ENCODE results near the gene NTRK1.

NTRK1 gene

GRCh38 chr1:156863631-156864030, 3.0 kb downstream of the NTRK1 start:
- H3K27me3 ChIP-seq (replicated peaks; ENCODE audit: control insufficient read depth, insufficient read depth, low read length): no peaks in the 10 kb centered on the region; the same call in 1 of the 2 replicates

GRCh38 chr1:156864796-156865195, 4.1 kb downstream of the NTRK1 start:
- TF ChIP-seq CTCF (IDR thresholded peaks at IDR 0.05; ENCODE audit: insufficient read depth, low read length, poor library complexity, severe bottlenecking): no peak
- no peak for DNase-seq (ENCODE audit: extremely low read depth, insufficient read length)
- Histone ChIP-seq H3K4me3 (replicated peaks; ENCODE audit: low read depth, low read length) (no peak overlapping the region), H3K27me3 (replicated peaks; ENCODE audit: control insufficient read depth, insufficient read depth, low read length) (no peaks in the 10 kb centered on the region; the same call in 1 of the 2 replicates), H3K36me3 (ENCODE audit: control insufficient read depth, insufficient read depth, low read length) (no peaks in the 10 kb centered on the region)

More at GRCh38 chr1:156863631-156864030, 3.0 kb downstream of the NTRK1 start:
- TF ChIP-seq CTCF (IDR thresholded peaks at IDR 0.05; ENCODE audit: insufficient read depth, low read length, poor library complexity, severe bottlenecking): no peak
- no peak for DNase-seq (ENCODE audit: extremely low read depth, insufficient read length)
- Histone ChIP-seq H3K36me3 (ENCODE audit: control insufficient read depth, insufficient read depth, low read length) (no peaks in the 10 kb centered on the region), H3K4me3 (replicated peaks; ENCODE audit: low read depth, low read length) (no peak overlapping the region)

GRCh38 chr1:156865258-156865657, 4.6 kb downstream of the NTRK1 start:
- H3K4me3 ChIP-seq (replicated peaks; ENCODE audit: low read depth, low read length): no peak overlapping the region
- no peak for DNase-seq (ENCODE audit: extremely low read depth, insufficient read length)
- no peaks in the 10 kb centered on the region; the same call in 1 of the 2 replicates for H3K27me3 ChIP-seq (replicated peaks; ENCODE audit: control insufficient read depth, insufficient read depth, low read length)
- H3K36me3 ChIP-seq (ENCODE audit: control insufficient read depth, insufficient read depth, low read length): no peaks in the 10 kb centered on the region
- TF ChIP-seq CTCF (IDR thresholded peaks at IDR 0.05; ENCODE audit: insufficient read depth, low read length, poor library complexity, severe bottlenecking): no peak

- Histone ChIP-seq H3K4me3 (replicated peaks; ENCODE audit: low read depth, low read length) (no peak overlapping the region), H3K27me3 (replicated peaks; ENCODE audit: control insufficient read depth, insufficient read depth, low read length) (no peaks in the 10 kb centered on the region; the same call in 1 of the 2 replicates), H3K36me3 (ENCODE audit: control insufficient read depth, insufficient read depth, low read length) (no peaks in the 10 kb centered on the region)
- TF ChIP-seq CTCF (IDR thresholded peaks at IDR 0.05; ENCODE audit: insufficient read depth, low read length, poor library complexity, severe bottlenecking): no peak
- DNase-seq (ENCODE audit: extremely low read depth, insufficient read length): no peak
These were observed 5.2 kb downstream of the NTRK1 start for GRCh38 chr1:156865865-156866248.

GRCh38 chr1:156866249-156866909, 5.7 kb downstream of the NTRK1 start:
- no peak for DNase-seq (ENCODE audit: extremely low read depth, insufficient read length)
- Histone ChIP-seq H3K27me3 (replicated peaks; ENCODE audit: control insufficient read depth, insufficient read depth, low read length) (no peaks in the 10 kb centered on the region; the same call in 1 of the 2 replicates), H3K36me3 (ENCODE audit: control insufficient read depth, insufficient read depth, low read length) (no peaks in the 10 kb centered on the region), H3K4me3 (replicated peaks; ENCODE audit: low read depth, low read length) (no peak overlapping the region)
- TF ChIP-seq CTCF (IDR thresholded peaks at IDR 0.05; ENCODE audit: insufficient read depth, low read length, poor library complexity, severe bottlenecking): no peak

All from GM06990 (cell line).